Measurements from ENCODE around the gene GJA9. TPM values are rescaled to one million over a fixed set of nuclear protein-coding genes. Genes with fewer than 3 reads are reported as not detected.
"Not testable (repeated sequence)": the region's sequence is repeated elsewhere in the genome, so short reads cannot be mapped to it uniquely, and the experiment has no call there.

GJA9 gene
- total RNA-seq, 2 donors from 2014 or later = not detected

DNA sequence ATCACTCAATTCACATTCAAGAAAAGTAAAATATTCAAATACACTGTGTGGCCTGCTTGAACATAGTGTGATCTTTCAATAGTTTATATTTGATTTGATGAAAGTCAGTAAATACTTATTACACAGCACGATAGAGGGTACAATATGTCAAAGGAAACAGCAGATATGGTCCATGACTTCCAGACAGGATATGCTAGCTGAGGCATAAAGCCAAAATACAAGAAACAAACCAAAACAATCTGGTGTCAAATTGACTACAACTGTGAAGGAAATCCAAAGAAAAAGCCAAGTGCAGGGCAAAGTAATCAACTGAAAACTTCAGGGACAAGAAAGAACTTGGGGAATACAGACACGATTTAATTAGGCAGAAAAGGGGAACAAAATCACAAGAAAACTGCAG is 41.1 kb downstream of the GJA9 start:
- TF ChIP-seq, protein P1, sequence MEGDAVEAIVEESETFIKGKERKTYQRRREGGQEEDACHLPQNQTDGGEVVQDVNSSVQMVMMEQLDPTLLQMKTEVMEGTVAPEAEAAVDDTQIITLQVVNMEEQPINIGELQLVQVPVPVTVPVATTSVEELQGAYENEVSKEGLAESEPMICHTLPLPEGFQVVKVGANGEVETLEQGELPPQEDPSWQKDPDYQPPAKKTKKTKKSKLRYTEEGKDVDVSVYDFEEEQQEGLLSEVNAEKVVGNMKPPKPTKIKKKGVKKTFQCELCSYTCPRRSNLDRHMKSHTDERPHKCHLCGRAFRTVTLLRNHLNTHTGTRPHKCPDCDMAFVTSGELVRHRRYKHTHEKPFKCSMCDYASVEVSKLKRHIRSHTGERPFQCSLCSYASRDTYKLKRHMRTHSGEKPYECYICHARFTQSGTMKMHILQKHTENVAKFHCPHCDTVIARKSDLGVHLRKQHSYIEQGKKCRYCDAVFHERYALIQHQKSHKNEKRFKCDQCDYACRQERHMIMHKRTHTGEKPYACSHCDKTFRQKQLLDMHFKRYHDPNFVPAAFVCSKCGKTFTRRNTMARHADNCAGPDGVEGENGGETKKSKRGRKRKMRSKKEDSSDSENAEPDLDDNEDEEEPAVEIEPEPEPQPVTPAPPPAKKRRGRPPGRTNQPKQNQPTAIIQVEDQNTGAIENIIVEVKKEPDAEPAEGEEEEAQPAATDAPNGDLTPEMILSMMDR (conservative IDR thresholded peaks at IDR 0.05) = no peak
- no peaks in the 10 kb centered on the region for H3K4me1 ChIP-seq (ENCODE audit: control insufficient read depth, insufficient read depth, low read length)
- Mint-ChIP-seq H3K27me3 (ENCODE audit: insufficient read depth) (no peaks in the 10 kb centered on the region), H3K27ac (no peak overlapping the region), H3K9me3 (peaks cover 1% of the 10 kb centered on the region), H3K4me3 (no peak overlapping the region), H3K4me1 (peaks cover 6% of the 10 kb centered on the region), H3K36me3 (ENCODE audit: low read depth) (peaks cover 48% of the 10 kb centered on the region)
- 90 to 95% methylated on average over 2 of the region's 2 CpGs for WGBS, 2 experiments (ENCODE audit: insufficient coverage in 1 of 2, insufficient read length in 1 of 2)
- DNase-seq = no peak
- no peaks in the 10 kb centered on the region for H3K27me3 ChIP-seq (ENCODE audit: control insufficient read depth, insufficient read depth, low read length, poor library complexity, severe bottlenecking)
- H3K9ac ChIP-seq (ENCODE audit: extremely low read depth, low read length, poor library complexity, severe bottlenecking) = no peak overlapping the region
- no peak overlapping the region for H3K27ac ChIP-seq (ENCODE audit: low read depth, low read length)
- no peak overlapping the region for H3K4me3 ChIP-seq (ENCODE audit: low read length)
- H3K9me3 ChIP-seq (ENCODE audit: control insufficient read depth, low read length) = peaks cover 2% of the 10 kb centered on the region
- H3K36me3 ChIP-seq (ENCODE audit: control insufficient read depth, insufficient read depth, low read length) = peaks cover 53% of the 10 kb centered on the region

DNA sequence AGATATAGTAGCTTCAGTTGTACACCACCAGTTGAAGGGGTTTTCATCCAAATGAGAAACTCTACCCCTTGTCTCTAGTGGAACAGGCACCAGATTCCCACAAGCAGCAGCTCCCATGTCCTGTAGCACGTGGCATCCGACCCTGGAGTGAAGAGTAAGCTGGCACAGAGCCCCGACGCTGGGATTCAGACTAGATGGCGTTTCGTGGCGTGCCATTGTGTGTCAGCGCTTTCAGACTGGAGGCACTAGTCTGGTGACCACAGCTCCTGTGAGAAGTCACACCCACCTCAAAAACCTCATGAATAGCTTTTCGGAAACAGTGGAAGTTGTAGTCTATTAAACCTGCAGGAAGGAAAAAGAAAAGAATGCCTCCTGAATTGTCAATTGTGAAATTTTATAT is 42.0 kb downstream of the GJA9 start:
- H3K4me1 ChIP-seq (ENCODE audit: control insufficient read depth, insufficient read depth, low read length) = no peaks in the 10 kb centered on the region
- 93 to 97% methylated on average over 8 to 9 of the region's 9 CpGs for WGBS, 2 experiments (ENCODE audit: insufficient coverage in 1 of 2, insufficient read length in 1 of 2)
- H3K4me3 ChIP-seq (ENCODE audit: low read length) = no peak overlapping the region
- Mint-ChIP-seq H3K4me1 (peaks cover 2% of the 10 kb centered on the region), H3K9me3 (no peaks in the 10 kb centered on the region), H3K27ac (no peak overlapping the region), H3K27me3 (ENCODE audit: insufficient read depth) (no peaks in the 10 kb centered on the region), H3K4me3 (no peak overlapping the region), H3K36me3 (ENCODE audit: low read depth) (peaks cover 40% of the 10 kb centered on the region)
- H3K9me3 ChIP-seq (ENCODE audit: control insufficient read depth, low read length) = no peaks in the 10 kb centered on the region
- no peak overlapping the region for H3K27ac ChIP-seq (ENCODE audit: low read depth, low read length)
- no peak for DNase-seq
- TF ChIP-seq, protein P1 (conservative IDR thresholded peaks at IDR 0.05) = no peak
- peaks cover 46% of the 10 kb centered on the region for H3K36me3 ChIP-seq (ENCODE audit: control insufficient read depth, insufficient read depth, low read length)
- no peaks in the 10 kb centered on the region for H3K27me3 ChIP-seq (ENCODE audit: control insufficient read depth, insufficient read depth, low read length, poor library complexity, severe bottlenecking)
- H3K9ac ChIP-seq (ENCODE audit: extremely low read depth, low read length, poor library complexity, severe bottlenecking) = no peak overlapping the region

DNA sequence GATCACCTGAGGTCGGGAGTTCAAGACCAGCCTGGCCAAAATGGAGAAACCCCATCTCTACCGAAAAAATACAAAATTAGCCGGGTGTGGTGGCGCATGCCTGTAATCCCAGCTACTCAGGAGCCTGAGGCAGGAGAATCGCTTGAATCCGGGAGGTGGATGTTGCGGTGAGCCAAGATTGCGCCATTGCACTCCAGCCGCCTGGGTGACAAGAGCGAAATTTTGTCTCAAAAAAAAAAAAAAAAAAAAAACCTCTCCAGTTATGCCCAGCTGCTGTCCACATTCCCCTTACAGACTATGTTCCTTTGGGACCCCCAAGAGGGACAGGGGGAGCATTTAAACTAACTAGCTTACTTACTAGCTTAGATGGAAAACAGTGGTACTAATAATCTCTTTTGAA is 45.1 kb downstream of the GJA9 start:
- H3K4me1 Mint-ChIP-seq; H3K4me3 ChIP-seq (ENCODE audit: low read length); H3K27me3 Mint-ChIP-seq (ENCODE audit: insufficient read depth); H3K9me3 ChIP-seq (ENCODE audit: control insufficient read depth, low read length); DNase-seq; H3K4me1 ChIP-seq (ENCODE audit: control insufficient read depth, insufficient read depth, low read length); H3K27ac ChIP-seq (ENCODE audit: low read depth, low read length); H3K27ac Mint-ChIP-seq; H3K9ac ChIP-seq (ENCODE audit: extremely low read depth, low read length, poor library complexity, severe bottlenecking); H3K4me3 Mint-ChIP-seq; H3K27me3 ChIP-seq (ENCODE audit: control insufficient read depth, insufficient read depth, low read length, poor library complexity, severe bottlenecking); H3K9me3 Mint-ChIP-seq: not testable (repeated sequence)
- H3K36me3 ChIP-seq (ENCODE audit: control insufficient read depth, insufficient read depth, low read length) = peaks cover 27% of the 10 kb centered on the region
- peaks cover 22% of the 10 kb centered on the region for H3K36me3 Mint-ChIP-seq (ENCODE audit: low read depth)
- 83 to 94% methylated on average over 4 to 10 of the region's 10 CpGs for WGBS, 2 experiments (ENCODE audit: insufficient coverage in 1 of 2, insufficient read length in 1 of 2)
